Left hindlimb (tissue), 1 donor: ENCODE data around the gene LRP2BP.
A peak's percentile ranks its signal among the peaks of the same experiment; 100 is the strongest.

Source experiments
- DNase-seq: peaks from one replicate; pipeline ENCODE4 v3.0.0-alpha.2; 2018

The LRP2BP gene

GRCh38 chr4:185395238-185395955 lies at the start of gene LRP2BP:
TSS of gene LRP2BP (minus strand) at chr4:185395924. CDS start at chr4:185378186, 17,738 bp downstream.
- DNase-seq, result no peak

GRCh38 chr4:185445209-185445608 lies 49.5 kb upstream of the LRP2BP start:
- no peak for DNase-seq

GRCh38 chr4:185441479-185441878 lies 45.8 kb upstream of the LRP2BP start:
- DNase-seq, result no peak

GRCh38 chr4:185437809-185438208 lies 42.1 kb upstream of the LRP2BP start:
- no peak for DNase-seq

GRCh38 chr4:185435466-185435865 lies 39.7 kb upstream of the LRP2BP start:
- no peak for DNase-seq

- no peak for DNase-seq
Observed at GRCh38 chr4:185429660-185430059, 33.9 kb upstream of the LRP2BP start.

- no peak for DNase-seq
Observed at GRCh38 chr4:185426960-185427688, 31.4 kb upstream of the LRP2BP start.

- peak; percentile 92 for DNase-seq
Observed at GRCh38 chr4:185425647-185426352, 30.1 kb upstream of the LRP2BP start, which contains the start of gene UFSP2. TSS of gene UFSP2 (minus strand) at chr4:185425964. CDS start at chr4:185425868, 96 bp downstream.

GRCh38 chr4:185424905-185425646 lies 29.4 kb upstream of the LRP2BP start:
- DNase-seq, result no peak

- no peak for DNase-seq
Observed at GRCh38 chr4:185421366-185422124, 25.8 kb upstream of the LRP2BP start.

- DNase-seq, result no peak
Observed at GRCh38 chr4:185416955-185417354, 21.2 kb upstream of the LRP2BP start.

GRCh38 chr4:185412412-185412811 lies 16.7 kb upstream of the LRP2BP start:
- no peak for DNase-seq

GRCh38 chr4:185411849-185412248 lies 16.1 kb upstream of the LRP2BP start:
- DNase-seq, result no peak

GRCh38 chr4:185408432-185408831 lies 12.7 kb upstream of the LRP2BP start:
- DNase-seq, result no peak

- DNase-seq, result no peak
Observed at GRCh38 chr4:185405296-185405999, 9.7 kb upstream of the LRP2BP start.

GRCh38 chr4:185404031-185404430 lies 8.3 kb upstream of the LRP2BP start:
- DNase-seq, result no peak

- DNase-seq, result no peak
Observed at GRCh38 chr4:185399466-185399865, 3.7 kb upstream of the LRP2BP start.

- DNase-seq, result no peak
Observed at GRCh38 chr4:185398618-185399017, 2.9 kb upstream of the LRP2BP start.

- DNase-seq, result peak; percentile 66
Observed at GRCh38 chr4:185396724-185397385, 1.1 kb upstream of the LRP2BP start, which contains the start of gene ANKRD37. TSS of gene ANKRD37 (plus strand) at chr4:185396841. CDS start at chr4:185396924, 83 bp downstream.

GRCh38 chr4:185395956-185396723 lies 416 bp upstream of the LRP2BP start:
- peak; percentile 99 for DNase-seq
